ENCODE measurements around the gene FXR2. TPM values are rescaled to one million over a fixed set of nuclear protein-coding genes. Genes with fewer than 3 reads are reported as not detected.

The FXR2 gene
- total and polyA plus RNA-seq, 5 donors from 2014 or later = 9.7 to 28.7 (median 10.9) TPM

- peak overlapping the region; percentile 97 for H3K27ac ChIP-seq (ENCODE audit: insufficient read depth, low read length, poor library complexity, severe bottlenecking)
- peaks cover 52% of the 10 kb centered on the region for H3K36me3 Mint-ChIP-seq
Observed at GRCh38 chr17:7572588-7573323, 41.9 kb downstream of the FXR2 start.

GRCh38 chr17:7572338-7572587 is 42.4 kb downstream of the FXR2 start:
- Mint-ChIP-seq H3K27me3 (peaks cover 11% of the 10 kb centered on the region), H3K4me1 (peaks cover 0 to 51% (median 26%) of the 10 kb centered on the region in 4 donors), H3K36me3 (peaks cover 47% of the 10 kb centered on the region), H3K27ac (peak overlapping the region; percentile 97 to 100 (median 99)), H3K9me3 (peaks cover 0 to 1% (median 0%) of the 10 kb centered on the region in 7 donors), H3K4me3 (peak overlapping the region; percentile 96 to 99 (median 98))
- DNase-seq (peak in 1 of 3 donors; percentile 99), ATAC-seq (ENCODE audit: low read depth in 2 of 2) (peak; percentile 87 to 88)
- H3K36me3 ChIP-seq (ENCODE audit: control insufficient read depth, insufficient read depth, low read length) = peaks cover 50% of the 10 kb centered on the region
- H3K4me3 ChIP-seq (ENCODE audit: low read depth, low read length) = peak overlapping the region; percentile 95
- H3K9me3 ChIP-seq (ENCODE audit: control insufficient read depth in 2 of 2, low read length in 2 of 2) = no peaks in the 10 kb centered on the region
- peak overlapping the region; percentile 90 for H3K27ac ChIP-seq (ENCODE audit: insufficient read depth, low read length, poor library complexity, severe bottlenecking)
- peaks cover 24% of the 10 kb centered on the region for H3K4me1 ChIP-seq (ENCODE audit: control insufficient read depth, insufficient read depth, low read length, poor library complexity, severe bottlenecking)
- H3K27me3 ChIP-seq (ENCODE audit: control insufficient read depth, insufficient read depth, low read length) = no peaks in the 10 kb centered on the region

More at GRCh38 chr17:7572588-7573323, 41.9 kb downstream of the FXR2 start:
- ATAC-seq (ENCODE audit: low read depth in 2 of 2) (no peak), DNase-seq (peak in 2 of 3 donors; percentile 100)
- Histone ChIP-seq H3K4me1 (ENCODE audit: control insufficient read depth, insufficient read depth, low read length, poor library complexity, severe bottlenecking) (peaks cover 24% of the 10 kb centered on the region), H3K36me3 (ENCODE audit: control insufficient read depth, insufficient read depth, low read length) (peaks cover 50% of the 10 kb centered on the region), H3K4me3 (ENCODE audit: low read depth, low read length) (peak overlapping the region; percentile 55), H3K9me3 (ENCODE audit: control insufficient read depth in 2 of 2, low read length in 2 of 2) (no peaks in the 10 kb centered on the region), H3K27me3 (ENCODE audit: control insufficient read depth, insufficient read depth, low read length) (no peaks in the 10 kb centered on the region)
- Mint-ChIP-seq H3K9me3 (peaks cover 0 to 1% (median 0%) of the 10 kb centered on the region in 7 donors), H3K27ac (peak overlapping the region; percentile 97 to 100 (median 99)), H3K4me1 (peaks cover 0 to 53% (median 27%) of the 10 kb centered on the region in 4 donors), H3K4me3 (peak overlapping the region; percentile 96 to 99 (median 98)), H3K27me3 (peaks cover 11% of the 10 kb centered on the region)

GRCh38 chr17:7570351-7570750 is 44.3 kb downstream of the FXR2 start:
- no peak overlapping the region for H3K27ac ChIP-seq (ENCODE audit: insufficient read depth, low read length, poor library complexity, severe bottlenecking)
- peaks cover 0 to 32% (median 20%) of the 10 kb centered on the region in 4 donors for H3K4me1 Mint-ChIP-seq
- peak overlapping the region; percentile 33 to 86 (median 69) for H3K27ac Mint-ChIP-seq
- H3K4me3 Mint-ChIP-seq = peak overlapping the region in 1 of 4 donors; percentile 12
- no peaks in the 10 kb centered on the region for H3K9me3 ChIP-seq (ENCODE audit: control insufficient read depth in 2 of 2, low read length in 2 of 2)
- DNase-seq = no peak
- H3K27me3 Mint-ChIP-seq = peaks cover 11% of the 10 kb centered on the region
- H3K9me3 Mint-ChIP-seq = peaks cover 0 to 1% (median 0%) of the 10 kb centered on the region in 7 donors
- peaks cover 21% of the 10 kb centered on the region for H3K4me1 ChIP-seq (ENCODE audit: control insufficient read depth, insufficient read depth, low read length, poor library complexity, severe bottlenecking)
- H3K36me3 Mint-ChIP-seq = peaks cover 37% of the 10 kb centered on the region
- no peak overlapping the region for H3K4me3 ChIP-seq (ENCODE audit: low read depth, low read length)
- no peaks in the 10 kb centered on the region for H3K27me3 ChIP-seq (ENCODE audit: control insufficient read depth, insufficient read depth, low read length)
- ATAC-seq (ENCODE audit: low read depth in 2 of 2) = no peak
- H3K36me3 ChIP-seq (ENCODE audit: control insufficient read depth, insufficient read depth, low read length) = peaks cover 42% of the 10 kb centered on the region

GRCh38 chr17:7569571-7569970 is 45.1 kb downstream of the FXR2 start:
- Mint-ChIP-seq H3K27ac (peak overlapping the region in 1 of 3 donors; percentile 33), H3K36me3 (peaks cover 32% of the 10 kb centered on the region), H3K4me1 (peaks cover 0 to 24% (median 15%) of the 10 kb centered on the region in 4 donors), H3K27me3 (peaks cover 11% of the 10 kb centered on the region), H3K4me3 (peak overlapping the region in 2 of 4 donors; percentile 36 to 59), H3K9me3 (peaks cover 0 to 1% (median 0%) of the 10 kb centered on the region in 7 donors)
- H3K4me3 ChIP-seq (ENCODE audit: low read depth, low read length) = no peak overlapping the region
- no peak overlapping the region for H3K27ac ChIP-seq (ENCODE audit: insufficient read depth, low read length, poor library complexity, severe bottlenecking)
- peaks cover 14% of the 10 kb centered on the region for H3K4me1 ChIP-seq (ENCODE audit: control insufficient read depth, insufficient read depth, low read length, poor library complexity, severe bottlenecking)
- H3K27me3 ChIP-seq (ENCODE audit: control insufficient read depth, insufficient read depth, low read length) = no peaks in the 10 kb centered on the region
- no peaks in the 10 kb centered on the region for H3K9me3 ChIP-seq (ENCODE audit: control insufficient read depth in 2 of 2, low read length in 2 of 2)
- H3K36me3 ChIP-seq (ENCODE audit: control insufficient read depth, insufficient read depth, low read length) = peaks cover 42% of the 10 kb centered on the region
- no peak for ATAC-seq (ENCODE audit: low read depth in 2 of 2)
- DNase-seq = no peak

- ATAC-seq (ENCODE audit: low read depth in 2 of 2) (no peak), DNase-seq (no peak)
- peaks cover 25% of the 10 kb centered on the region for H3K36me3 ChIP-seq (ENCODE audit: control insufficient read depth, insufficient read depth, low read length)
- Mint-ChIP-seq H3K27me3 (peaks cover 7% of the 10 kb centered on the region), H3K27ac (peak overlapping the region in 1 of 3 donors; percentile 92), H3K9me3 (no peaks in the 10 kb centered on the region), H3K36me3 (peaks cover 13% of the 10 kb centered on the region), H3K4me3 (peak overlapping the region; percentile 90 to 97 (median 94)), H3K4me1 (peaks cover 16 to 46% (median 19%) of the 10 kb centered on the region in 4 donors)
- H3K27ac ChIP-seq (ENCODE audit: insufficient read depth, low read length, poor library complexity, severe bottlenecking) = peak overlapping the region; percentile 97
- H3K4me1 ChIP-seq (ENCODE audit: control insufficient read depth, insufficient read depth, low read length, poor library complexity, severe bottlenecking) = peaks cover 38% of the 10 kb centered on the region
- H3K27me3 ChIP-seq (ENCODE audit: control insufficient read depth, insufficient read depth, low read length) = no peaks in the 10 kb centered on the region
- no peak overlapping the region for H3K4me3 ChIP-seq (ENCODE audit: low read depth, low read length)
- H3K9me3 ChIP-seq (ENCODE audit: control insufficient read depth in 2 of 2, low read length in 2 of 2) = no peaks in the 10 kb centered on the region
Observed at GRCh38 chr17:7563115-7563869, 51.4 kb downstream of the FXR2 start.

- Mint-ChIP-seq H3K4me3 (peak overlapping the region; percentile 92 to 97 (median 94)), H3K27ac (peak overlapping the region; percentile 77 to 92 (median 84)), H3K27me3 (peaks cover 7% of the 10 kb centered on the region), H3K36me3 (peaks cover 13% of the 10 kb centered on the region), H3K4me1 (peaks cover 16 to 45% (median 18%) of the 10 kb centered on the region in 4 donors), H3K9me3 (no peaks in the 10 kb centered on the region)
- H3K4me3 ChIP-seq (ENCODE audit: low read depth, low read length) = peak overlapping the region; percentile 72
- no peak for ATAC-seq (ENCODE audit: low read depth in 2 of 2)
- H3K4me1 ChIP-seq (ENCODE audit: control insufficient read depth, insufficient read depth, low read length, poor library complexity, severe bottlenecking) = peaks cover 40% of the 10 kb centered on the region
- no peak for DNase-seq
- no peaks in the 10 kb centered on the region for H3K9me3 ChIP-seq (ENCODE audit: control insufficient read depth in 2 of 2, low read length in 2 of 2)
- peaks cover 20% of the 10 kb centered on the region for H3K36me3 ChIP-seq (ENCODE audit: control insufficient read depth, insufficient read depth, low read length)
- no peaks in the 10 kb centered on the region for H3K27me3 ChIP-seq (ENCODE audit: control insufficient read depth, insufficient read depth, low read length)
- peak overlapping the region; percentile 97 for H3K27ac ChIP-seq (ENCODE audit: insufficient read depth, low read length, poor library complexity, severe bottlenecking)
Observed at GRCh38 chr17:7562208-7562605, 52.5 kb downstream of the FXR2 start.

- Histone ChIP-seq H3K4me3 (ENCODE audit: low read depth, low read length) (peak within 1 kb of the TSS; percentile 86), H3K27me3 (ENCODE audit: control insufficient read depth, insufficient read depth, low read length) (no peaks in the 10 kb centered on the region), H3K27ac (ENCODE audit: insufficient read depth, low read length, poor library complexity, severe bottlenecking) (peak within 1 kb of the TSS; percentile 97), H3K36me3 (ENCODE audit: control insufficient read depth, insufficient read depth, low read length) (peaks cover 15% of the 10 kb centered on the region), H3K9me3 (ENCODE audit: control insufficient read depth in 2 of 2, low read length in 2 of 2) (no peaks in the 10 kb centered on the region), H3K4me1 (ENCODE audit: control insufficient read depth, insufficient read depth, low read length, poor library complexity, severe bottlenecking) (peaks cover 40% of the 10 kb centered on the region)
- ATAC-seq (ENCODE audit: low read depth in 2 of 2) = peak; percentile 82 to 83
- Mint-ChIP-seq H3K36me3 (peaks cover 9% of the 10 kb centered on the region), H3K27ac (peak within 1 kb of the TSS; percentile 93 to 98 (median 95)), H3K4me3 (peak within 1 kb of the TSS; percentile 94 to 98 (median 96)), H3K27me3 (peaks cover 7% of the 10 kb centered on the region), H3K4me1 (peaks cover 16 to 46% (median 17%) of the 10 kb centered on the region in 4 donors), H3K9me3 (no peaks in the 10 kb centered on the region)
- peak; percentile 90 to 93 (median 91) for DNase-seq
Observed at GRCh38 chr17:7561589-7562207, 53.0 kb downstream of the FXR2 start, which contains the start of gene SENP3. Gene SENP3 (plus strand): TSS chr17:7561919. CDS start chr17:7563077, 1,158 bp downstream.
